ENCODE data around the gene YWHAE.
"Not testable (repeated sequence)": the region's sequence is repeated elsewhere in the genome, so short reads cannot be mapped to it uniquely, and the experiment has no call there.

YWHAE gene
- total RNA-seq = 93.0 to 220 reads per million in 2 experiments

DNA sequence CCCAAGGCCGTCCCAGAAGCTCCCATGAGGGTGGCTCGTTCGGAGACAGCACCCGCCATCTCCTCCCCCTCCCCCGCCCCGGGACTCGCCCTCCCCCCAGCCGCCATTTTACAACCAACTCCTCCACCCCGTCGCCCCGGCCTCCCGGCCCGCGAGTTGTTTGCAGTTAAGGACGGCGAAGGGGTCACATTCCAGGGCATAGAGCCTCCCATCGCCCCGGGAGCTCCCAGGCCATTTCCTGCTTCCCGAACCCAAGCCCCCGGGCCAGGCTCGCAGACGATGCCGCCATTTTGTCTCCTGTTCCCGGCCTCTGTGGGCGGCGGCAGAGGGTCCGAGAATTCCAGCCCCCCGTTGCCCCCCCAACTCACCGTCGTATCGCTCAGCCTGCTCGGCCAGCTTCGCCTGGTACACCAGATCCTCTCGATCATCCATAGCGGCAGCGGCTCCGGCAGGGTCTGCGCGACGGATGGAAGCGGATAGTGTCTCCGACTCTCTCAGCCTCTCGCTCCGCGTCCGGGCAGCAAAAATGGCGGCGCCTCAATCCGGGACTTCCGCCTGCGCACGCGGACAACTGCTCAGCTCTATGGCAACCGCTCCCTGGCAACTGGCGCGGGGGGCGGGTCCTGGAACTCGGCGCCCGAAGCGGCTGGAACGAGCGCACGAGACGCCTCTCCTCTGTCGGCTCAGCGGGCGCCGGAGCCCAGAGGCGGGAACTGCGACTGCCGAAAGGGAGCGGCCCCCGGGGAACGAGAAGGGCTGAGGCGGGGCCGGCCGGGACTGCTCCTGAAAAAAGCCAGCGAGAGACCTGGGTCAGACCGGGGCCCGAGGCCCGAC is at the start of gene YWHAE:
Gene YWHAE, minus strand, starts transcription at position 544 of the 834 bp plus-strand sequence. Its CDS starts 112 bp downstream, at position 432.
- DNase-seq (ENCODE audit: low read depth) = peak; percentile 94

DNA sequence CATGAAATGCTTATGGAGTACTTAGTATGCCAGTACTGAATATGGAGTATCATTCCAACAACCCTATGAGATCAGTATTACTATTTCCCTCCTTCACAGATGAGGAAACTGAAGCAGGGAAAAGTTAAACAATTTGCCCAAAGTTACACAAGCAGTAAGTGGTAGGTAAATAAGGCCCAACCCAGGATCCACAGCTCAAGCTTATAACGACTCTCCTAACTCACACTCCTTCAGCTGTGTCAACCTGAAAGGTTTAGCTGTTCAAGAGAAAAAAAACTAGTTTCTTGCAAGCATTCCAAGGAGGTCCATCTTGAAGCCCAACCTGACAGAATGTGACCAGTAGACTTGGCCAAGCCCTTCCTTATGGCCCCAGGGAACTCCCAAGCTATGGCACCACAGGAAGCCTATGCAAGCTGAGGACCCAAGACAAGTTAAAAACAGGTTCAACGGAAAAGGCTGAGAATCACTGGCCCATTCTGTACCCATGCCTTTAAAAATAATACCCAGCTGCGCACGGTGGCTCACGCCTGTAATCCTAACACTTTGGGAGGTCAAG is 49.5 kb upstream of the YWHAE start:
- DNase-seq (ENCODE audit: low read depth) = no peak

DNA sequence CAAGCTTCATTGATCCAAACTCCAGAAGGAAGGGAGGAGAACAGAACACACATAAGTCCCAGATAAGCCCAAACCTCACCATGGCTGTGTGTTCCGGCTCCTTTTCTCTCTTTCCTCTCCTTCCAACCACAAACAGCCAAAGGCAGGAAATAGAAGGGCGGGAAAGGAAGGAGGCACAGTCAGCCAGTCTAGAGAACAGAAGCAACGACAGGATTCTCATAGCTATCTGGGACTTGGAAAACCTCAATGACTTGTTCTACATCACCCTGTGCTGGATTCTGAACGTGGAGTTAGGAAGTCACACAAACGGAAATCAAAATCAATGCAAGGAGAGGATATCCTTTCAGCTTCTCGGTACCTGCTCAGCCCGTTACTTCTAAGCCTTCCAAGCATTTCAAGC is 47.0 kb upstream of the YWHAE start:
- no peak for DNase-seq (ENCODE audit: low read depth)

DNA sequence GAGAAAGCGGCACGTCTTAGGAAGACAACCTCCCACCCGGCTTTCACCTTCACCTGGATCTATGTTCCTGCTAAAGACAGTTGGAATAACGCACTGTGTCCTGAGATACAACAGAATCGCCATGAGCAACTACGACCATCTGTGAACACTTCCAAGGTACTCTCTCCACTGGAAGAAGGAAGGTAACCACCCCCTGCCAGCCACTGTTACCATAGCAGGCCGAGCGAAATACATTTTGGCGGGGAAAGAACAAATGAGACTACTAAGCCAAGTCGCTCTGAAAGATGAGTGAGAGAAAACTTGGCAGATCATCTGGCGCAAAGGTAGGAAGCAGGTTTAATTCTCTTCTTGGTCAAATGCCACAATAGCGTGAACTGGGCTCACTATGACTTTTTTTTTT is 46.2 kb upstream of the YWHAE start:
- no peak for DNase-seq (ENCODE audit: low read depth)

DNA sequence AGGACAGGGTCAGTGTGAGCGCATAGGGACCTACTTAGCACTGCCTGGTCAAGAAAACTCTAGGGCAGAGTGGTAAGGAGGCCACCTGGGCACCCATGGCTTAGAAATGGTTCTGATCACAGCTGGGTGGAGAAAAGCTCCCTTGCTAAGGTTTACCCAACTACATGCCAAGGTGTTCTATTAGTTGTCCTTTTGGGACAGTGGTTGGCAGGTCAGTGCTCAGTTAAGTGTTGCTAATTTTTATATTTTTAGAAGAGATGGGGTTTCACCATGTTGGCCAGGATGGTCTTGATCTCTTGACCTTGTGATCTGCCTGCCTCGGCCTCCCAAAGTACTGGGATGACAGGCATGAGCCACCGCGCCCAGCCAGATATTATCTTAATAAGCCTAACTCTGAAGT is 45.7 kb upstream of the YWHAE start:
- DNase-seq (ENCODE audit: low read depth) = not testable (repeated sequence)

DNA sequence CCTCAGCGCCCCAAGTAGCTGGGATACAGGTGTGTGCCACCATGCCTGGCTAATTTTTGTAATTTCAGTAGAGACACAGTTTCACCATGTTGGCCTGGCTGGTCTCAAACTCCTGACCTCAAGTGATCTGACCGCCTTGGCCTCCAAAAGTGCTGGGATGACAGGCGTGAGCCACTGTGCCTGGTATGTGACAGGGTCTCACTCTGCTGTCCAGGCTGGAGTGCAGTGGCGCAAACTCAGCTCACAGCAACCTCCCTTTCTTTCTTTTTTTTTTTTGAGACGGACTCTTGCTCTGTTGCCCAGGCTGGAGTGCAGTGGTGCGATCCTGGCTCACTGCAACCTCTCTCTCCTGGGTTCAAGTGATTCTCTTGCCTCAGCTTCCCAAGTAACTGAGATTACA is 42.7 kb upstream of the YWHAE start:
- DNase-seq (ENCODE audit: low read depth) = not testable (repeated sequence)

DNA sequence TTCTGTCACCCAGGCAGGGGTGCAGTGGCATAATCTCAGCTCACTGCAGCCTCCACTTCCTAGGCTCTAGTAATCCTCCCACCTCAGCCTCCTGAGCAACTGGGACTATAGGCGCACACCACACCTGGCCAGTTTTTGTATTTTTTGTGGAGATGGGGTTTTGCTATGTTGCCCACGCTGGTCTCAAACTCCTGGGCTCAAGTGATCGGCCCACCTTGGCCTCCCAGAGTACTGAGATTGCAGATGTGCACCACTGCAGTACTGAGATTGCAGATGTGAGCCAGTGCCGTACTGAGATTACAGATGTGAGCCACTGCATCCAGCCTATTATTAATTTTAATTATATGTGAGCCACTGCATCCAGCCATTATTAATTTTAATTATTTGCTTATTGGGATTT is 42.2 kb upstream of the YWHAE start:
- no peak for DNase-seq (ENCODE audit: low read depth)

DNA sequence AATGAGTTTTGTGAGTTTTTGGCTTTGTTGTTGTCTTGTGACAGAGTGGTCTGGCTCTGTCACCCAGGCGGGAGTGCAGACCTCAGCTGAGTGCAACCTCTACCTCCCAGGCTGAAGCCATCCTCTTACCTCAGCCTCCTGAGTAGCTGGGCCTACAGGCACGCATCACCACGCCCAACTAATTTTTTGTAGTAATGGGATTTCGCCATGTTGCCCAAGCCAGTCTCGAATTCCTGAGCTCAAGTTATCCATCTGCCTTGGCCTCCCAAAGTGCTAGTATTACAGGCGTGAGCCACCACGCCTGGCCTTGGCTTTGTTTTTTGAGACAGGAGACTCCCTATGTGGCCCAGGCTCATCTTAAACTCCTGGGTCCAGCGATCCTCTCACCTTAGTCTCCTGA is 40.9 kb upstream of the YWHAE start:
- DNase-seq (ENCODE audit: low read depth) = no peak

DNA sequence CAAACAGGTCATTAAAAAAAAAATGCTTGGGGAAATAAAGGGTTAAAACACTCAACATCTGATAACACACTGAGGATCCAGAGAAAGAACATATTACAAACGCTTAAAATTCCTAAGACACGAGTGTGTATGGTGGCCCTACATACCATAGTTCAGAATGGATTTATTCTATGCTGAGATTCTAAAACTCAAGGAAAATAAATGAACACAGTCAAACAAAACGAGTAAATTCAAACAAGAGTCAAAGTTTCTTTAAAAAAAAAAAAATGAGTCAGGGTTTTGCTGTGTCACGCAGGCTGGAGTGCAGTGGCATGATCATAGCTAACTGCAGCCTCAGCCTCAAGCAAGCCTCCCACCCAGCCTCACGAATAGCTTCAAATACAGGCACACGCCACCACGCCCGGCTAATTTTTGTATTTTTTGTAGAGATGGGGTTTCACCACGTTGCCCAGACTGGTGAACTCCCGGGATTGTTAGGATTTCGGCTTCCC is 38.6 kb upstream of the YWHAE start:
- no peak for DNase-seq (ENCODE audit: low read depth)

DNA sequence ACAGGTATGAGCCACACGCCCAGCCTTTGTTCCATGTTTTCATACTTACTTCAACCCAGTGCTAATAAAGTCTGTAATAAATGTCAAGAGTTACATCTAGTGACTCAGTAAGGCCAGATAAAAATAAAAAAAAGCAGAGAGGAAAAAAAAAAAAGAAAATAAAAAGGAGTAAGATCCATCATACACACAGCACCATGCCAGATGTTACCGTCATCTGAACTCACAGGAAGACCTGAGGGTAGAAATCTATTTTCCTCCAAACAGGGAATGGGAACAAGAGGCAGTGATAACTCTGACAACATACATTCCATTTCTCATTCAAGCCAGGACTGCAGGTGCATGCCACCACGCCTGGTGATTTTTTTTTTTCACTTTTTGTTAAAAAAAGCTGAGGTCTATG is 35.3 kb upstream of the YWHAE start:
- no peak for DNase-seq (ENCODE audit: low read depth)

DNA sequence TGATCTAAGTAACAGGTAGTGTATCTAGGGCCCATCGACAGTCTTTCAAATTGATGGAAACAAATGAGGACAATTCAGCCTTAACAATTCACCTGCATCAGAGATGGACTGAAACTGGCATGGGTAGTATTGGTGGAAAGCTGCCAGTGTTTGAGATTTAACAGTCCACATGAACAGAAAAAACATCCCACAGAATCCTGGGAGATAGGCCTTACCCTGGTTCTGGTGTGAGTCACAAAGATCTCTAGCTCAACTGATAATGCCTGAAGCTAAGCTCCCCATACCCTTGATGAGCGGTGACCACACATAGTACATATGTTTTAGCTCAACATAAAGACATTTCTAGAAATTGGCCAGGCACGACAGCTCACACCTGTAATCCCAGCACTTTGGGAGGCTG is 34.1 kb upstream of the YWHAE start:
- DNase-seq (ENCODE audit: low read depth) = no peak

DNA sequence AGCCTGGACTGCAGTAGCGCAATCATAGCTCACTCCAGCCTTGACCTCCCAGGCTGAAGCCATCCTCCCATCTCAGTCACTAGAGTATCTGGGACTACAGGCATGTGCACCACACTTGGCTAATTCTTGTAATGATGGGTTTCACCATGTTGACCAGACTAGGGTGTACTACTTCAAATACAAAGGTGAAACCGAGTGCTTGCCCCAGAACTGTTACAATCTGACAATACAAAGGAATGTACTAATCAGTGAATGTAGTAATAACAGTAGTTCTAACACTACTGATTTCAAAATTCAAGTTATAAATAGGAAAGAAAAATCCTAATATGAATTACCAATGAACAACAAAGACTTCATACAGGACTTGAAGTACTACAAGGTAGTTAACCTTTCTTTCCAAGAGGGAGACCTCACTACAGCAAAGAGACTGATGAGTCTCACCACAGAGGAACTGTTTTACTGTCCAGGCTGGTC is 31.6 kb upstream of the YWHAE start:
- no peak for DNase-seq (ENCODE audit: low read depth)

DNA sequence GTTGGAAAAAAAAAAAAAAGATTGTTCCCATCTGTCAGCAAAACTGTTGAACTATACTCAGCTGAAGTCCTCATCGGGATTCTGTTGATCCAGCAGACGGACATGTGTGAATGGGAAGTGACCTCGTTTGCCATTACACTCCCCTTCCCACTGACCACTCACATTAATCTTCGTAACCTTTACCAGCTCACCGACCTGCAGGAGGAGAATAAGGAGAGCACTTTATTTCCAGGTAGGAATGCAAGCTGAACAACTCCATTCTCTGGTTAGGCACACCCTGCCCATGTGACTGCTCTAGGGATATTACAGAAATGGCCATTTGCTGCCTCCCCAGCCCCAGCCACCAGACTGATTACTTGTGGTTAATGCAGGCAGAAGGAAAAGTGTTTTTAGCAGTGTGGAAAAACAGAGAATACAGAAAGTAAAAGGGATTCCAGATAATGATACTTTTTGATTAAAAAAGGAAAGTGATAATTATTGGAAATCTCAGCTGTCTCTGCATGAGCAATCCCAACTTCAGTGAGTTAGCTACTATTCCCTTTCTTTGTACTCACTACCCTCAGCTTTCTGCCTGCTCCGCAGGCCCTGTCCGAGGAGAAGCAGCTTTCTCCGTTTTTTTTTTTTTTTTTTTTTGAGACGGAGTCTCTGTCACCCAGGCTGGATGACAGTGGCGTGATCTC is 23.6 kb upstream of the YWHAE start:
- DNase-seq (ENCODE audit: low read depth) = no peak

DNA sequence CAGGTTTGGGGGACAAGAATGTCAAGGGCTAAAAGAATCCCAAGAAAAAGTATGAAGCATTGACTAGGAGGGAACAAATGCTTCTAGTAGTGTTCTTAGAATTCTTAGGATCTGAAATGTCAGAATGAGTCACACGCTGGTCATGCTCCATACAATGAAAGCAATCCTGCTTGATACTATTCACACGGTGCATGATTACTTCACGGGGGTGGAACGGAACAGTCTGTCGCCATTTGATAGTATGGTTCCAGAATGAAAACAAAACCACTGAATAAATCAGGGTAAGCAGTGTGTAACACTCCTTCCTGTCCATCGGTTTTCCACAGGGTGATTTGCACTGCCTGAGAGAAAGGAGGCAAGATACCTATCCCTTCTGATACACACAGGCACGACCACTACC is 22.9 kb upstream of the YWHAE start:
- DNase-seq (ENCODE audit: low read depth) = no peak

DNA sequence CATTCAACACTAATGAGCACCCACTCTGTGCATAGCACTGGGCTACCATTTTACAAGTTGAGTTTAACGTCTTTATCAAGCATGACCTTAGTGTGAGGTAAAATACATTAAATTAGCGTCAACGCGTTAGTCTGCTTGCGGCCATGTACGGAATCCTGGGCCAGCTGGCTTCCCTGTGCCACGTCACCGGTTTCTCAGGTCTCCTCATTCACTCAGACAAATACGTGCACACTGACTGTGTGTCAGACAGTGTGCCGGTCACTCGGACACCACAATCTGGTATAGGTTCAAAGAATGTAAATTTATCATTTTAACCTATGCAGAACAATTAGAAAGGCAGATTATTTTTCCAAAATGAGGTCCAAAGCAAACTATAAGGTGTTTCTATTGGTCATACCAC is 21.4 kb upstream of the YWHAE start:
- DNase-seq (ENCODE audit: low read depth) = no peak

DNA sequence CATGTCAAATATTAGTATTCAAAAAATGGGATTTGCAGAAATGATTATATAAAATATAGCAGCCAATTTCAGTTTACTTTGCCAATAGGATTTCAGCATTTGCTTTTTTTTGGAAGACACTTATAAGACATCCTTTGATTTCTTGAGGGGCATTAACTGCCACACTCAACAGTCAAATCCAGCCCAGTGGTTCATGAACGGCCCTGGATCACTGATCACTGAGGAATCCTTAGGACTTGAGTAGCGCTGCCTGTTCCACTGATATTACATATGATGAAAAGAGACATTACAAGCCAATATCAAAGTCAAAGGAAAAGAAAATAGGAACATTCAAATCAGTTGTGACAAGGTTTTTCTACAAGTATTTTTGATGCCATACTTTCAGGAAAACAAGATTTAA is 21.0 kb upstream of the YWHAE start:
- DNase-seq (ENCODE audit: low read depth) = no peak

DNA sequence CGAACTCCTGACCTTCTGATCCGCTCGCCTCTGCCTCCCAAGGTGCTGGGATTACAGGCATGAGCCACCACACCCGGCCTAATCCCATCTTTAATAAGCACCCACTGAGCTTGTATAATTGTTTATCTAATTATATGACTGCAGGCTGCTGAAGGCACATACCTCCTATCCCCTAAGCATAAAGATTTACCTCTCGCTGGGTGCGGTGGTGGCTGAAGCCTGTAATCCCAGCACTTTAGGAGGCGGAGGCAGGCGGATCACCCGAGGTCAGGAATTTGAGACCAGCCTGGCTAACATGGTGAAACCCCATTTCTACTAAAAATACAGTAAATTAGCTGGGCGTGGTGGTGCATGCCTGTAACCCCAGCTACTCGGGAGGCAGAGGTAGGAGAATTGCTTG is 20.1 kb upstream of the YWHAE start:
- DNase-seq (ENCODE audit: low read depth) = no peak

DNA sequence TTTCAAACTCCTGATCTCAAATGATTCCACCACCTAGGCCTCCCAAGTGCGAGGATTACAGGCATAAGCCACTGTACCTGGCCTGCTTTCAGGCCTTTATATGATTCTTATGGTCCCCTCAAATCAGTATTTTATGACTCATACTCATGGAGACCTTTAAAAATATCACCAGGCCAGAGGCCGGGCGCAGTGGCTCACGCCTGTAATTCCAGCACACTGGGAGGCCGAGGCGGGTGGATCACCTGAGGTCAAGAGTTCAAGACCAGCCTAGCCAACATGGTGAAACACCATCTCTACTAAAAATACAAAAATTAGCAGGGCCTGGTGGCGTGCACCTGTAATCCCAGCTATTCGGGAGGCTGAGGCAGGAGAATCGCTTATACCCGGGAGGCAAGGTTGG is 18.5 kb upstream of the YWHAE start:
- DNase-seq (ENCODE audit: low read depth) = not testable (repeated sequence)

DNA sequence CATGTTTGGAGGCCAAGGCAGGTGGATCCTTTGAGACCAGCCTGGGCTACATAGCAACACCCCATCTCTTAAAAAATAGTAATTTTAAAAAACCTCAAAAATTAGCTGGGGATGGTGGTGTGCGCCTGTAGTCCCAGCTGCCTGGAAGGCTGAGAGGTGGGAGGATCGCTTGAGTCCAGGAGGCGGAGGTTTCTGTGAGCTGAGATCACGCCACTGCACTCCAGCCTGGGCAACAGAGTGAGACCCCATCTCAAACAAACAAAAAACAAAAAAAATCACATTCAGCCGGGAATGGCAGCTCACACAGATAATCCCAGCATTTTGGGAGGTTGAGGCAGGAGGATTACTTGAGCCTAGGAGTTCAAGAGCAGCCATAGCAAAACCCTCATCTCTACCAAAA is 16.4 kb upstream of the YWHAE start:
- DNase-seq (ENCODE audit: low read depth) = no peak

DNA sequence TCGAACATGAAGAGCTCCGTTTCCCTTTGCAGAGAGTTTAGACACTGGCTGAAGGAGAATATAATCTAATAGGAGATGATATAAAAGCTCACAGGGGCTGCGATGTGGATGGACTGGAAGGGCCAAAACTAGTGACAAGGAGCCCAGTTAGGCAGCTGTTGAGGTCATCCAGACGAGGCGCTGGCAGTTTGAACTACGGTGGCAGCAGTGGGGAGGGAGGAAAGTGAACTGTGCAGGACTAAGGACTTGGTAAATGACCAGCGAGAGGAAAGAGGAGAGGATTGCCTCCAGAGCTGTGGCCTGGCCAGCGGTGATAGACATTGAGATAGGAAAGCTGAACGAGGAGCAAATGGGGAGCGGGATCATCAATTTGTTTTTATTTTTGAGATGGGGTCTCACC is 14.6 kb upstream of the YWHAE start:
- no peak for DNase-seq (ENCODE audit: low read depth)

DNA sequence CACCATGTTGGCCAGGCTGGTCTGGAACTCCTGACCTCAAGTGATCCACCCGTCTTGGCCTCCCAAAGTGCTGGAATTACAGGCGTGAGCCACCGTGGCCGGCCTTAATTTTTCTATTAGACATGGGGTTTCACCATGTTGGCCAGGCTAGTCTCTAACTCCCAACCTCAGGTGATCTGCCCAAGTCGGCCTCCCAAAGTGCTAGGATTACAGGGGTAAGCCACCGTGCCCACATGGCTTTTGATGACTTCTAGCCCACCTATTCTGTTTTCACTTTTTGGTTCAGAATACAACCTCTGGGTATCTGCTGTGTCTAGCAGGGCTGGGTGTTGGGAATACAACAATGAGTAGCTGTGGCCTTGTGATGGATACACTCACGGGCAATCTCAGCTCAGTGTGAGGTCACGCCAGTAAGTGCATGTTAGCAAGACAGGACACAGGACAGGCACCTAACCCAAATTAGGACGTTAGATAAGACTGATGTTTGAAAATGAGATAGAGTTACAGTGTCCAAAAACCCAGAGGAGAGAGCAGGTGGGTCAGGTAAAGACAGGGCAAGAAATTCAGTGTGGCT is 14.1 kb upstream of the YWHAE start:
- no peak for DNase-seq (ENCODE audit: low read depth)

DNA sequence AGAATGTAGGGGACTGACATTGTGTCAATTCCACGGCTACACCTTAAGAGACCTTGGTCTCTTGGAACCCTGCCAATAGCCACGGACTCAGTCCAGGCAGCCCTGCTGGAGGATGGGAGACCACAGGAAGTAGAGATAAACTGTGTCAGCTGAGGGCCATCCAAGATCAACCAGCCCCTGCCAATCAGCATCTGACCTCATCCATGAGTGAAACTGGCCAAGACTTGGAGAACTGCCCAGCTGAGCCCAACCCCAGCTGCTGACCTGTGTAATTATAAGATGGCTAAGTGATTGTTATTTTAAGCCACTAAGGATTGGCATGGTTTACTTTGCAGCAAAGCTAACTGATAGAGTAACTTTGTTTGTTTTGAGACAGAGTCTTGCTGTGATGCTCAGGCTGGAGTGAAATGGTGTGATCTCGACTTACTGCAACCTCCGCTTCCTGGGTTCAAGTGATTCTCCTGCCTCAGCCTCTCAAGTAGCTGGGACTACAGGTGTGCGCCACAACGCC is 13.3 kb upstream of the YWHAE start:
- no peak for DNase-seq (ENCODE audit: low read depth)
